ENCODE data around the gene ANO2.

GRCh38 chr12:5636907-5637306 is 308.2 kb downstream of the ANO2 start:
- TF ChIP-seq CTCF (IDR thresholded peaks at IDR 0.05) (no peak), POLR2AphosphoS5 (IDR thresholded peaks at IDR 0.05) (no peak), POLR2A (IDR thresholded peaks at IDR 0.05) (no peak)

Measured in stomach (tissue), 4 donors.